Heart left ventricle (tissue), 16 donors: ENCODE data around the gene SNRPA. TPM values are rescaled to one million over a fixed set of nuclear protein-coding genes. Genes with fewer than 3 reads are reported as not detected.
A peak's percentile ranks its signal among the peaks of the same experiment; 100 is the strongest.

Source experiments
- ATAC-seq, 4 donors: fragments of 200-7000 bp; cut with Tn5 transposase; one replicate each; pipeline ENCODE4 v1.9.1; 2020 to 2022; ENCODE audit warnings: moderate library complexity in 4 of 4, mild to moderate bottlenecking in 3 of 4, moderate number of reproducible peaks in 1 of 4
- DNase-seq, 5 donors: peaks; one replicate each; pipeline ENCODE4 v3.0.0-alpha.2; 2020
- H3K27ac ChIP-seq, 12 donors: fragments of 200-600 bp; sonication (generic) in 4 of 12; one replicate each; pipeline versions ENCODE4 v1.5.0 to v1.8.0; 2016 to 2022; ENCODE audit warnings: mild to moderate bottlenecking in 2 of 12
- H3K27me3 ChIP-seq, 9 donors: fragments of 200-600 bp; sonication (generic) in 2 of 9; one replicate each; pipeline versions ENCODE4 v1.5.1 to v1.8.0; 2016 to 2022; ENCODE audit warnings: mild to moderate bottlenecking in 3 of 9
- H3K36me3 ChIP-seq, 9 donors: fragments of 200-600 bp; sonication (generic) in 2 of 9; one replicate each; pipeline versions ENCODE4 v1.5.0 to v1.8.0; 2018 to 2022; ENCODE audit warnings: mild to moderate bottlenecking in 2 of 9
- H3K4me1 ChIP-seq, 12 donors: fragments of 200-600 bp; sonication (generic) in 4 of 12; one replicate each; pipeline versions ENCODE4 v1.5.0 to v1.8.0; 2016 to 2022; ENCODE audit warnings: mild to moderate bottlenecking in 3 of 12
- H3K4me3 ChIP-seq, 12 donors: fragments of 200-600 bp; sonication (generic) in 4 of 12; one replicate each; pipeline versions ENCODE4 v1.5.0 to v1.8.0; 2017 to 2022; ENCODE audit warnings: mild to moderate bottlenecking in 9 of 12, moderate library complexity in 4 of 12
- H3K9me3 ChIP-seq, 12 donors: fragments of 200-600 bp; sonication (generic) in 4 of 12; one replicate each; pipeline versions ENCODE4 v1.5.0 to v1.8.0; 2016 to 2022; ENCODE audit warnings: mild to moderate bottlenecking in 1 of 12
- CTCF ChIP-seq, 12 donors: fragments of 200-600 bp; sonication (generic) in 4 of 12; IDR thresholded peaks; one replicate each; pipeline versions ENCODE4 v1.5.0 to v1.8.0; 2018 to 2022; ENCODE audit warnings: antibody characterized with exemption in 12 of 12, mild to moderate bottlenecking in 5 of 12
- POLR2A ChIP-seq, 2 donors: fragments of 450-650 bp; IDR thresholded peaks; one replicate each; pipeline ENCODE4 v1.6.1; 2017; ENCODE audit warnings: antibody characterized with exemption in 2 of 2, mild to moderate bottlenecking in 2 of 2, moderate library complexity in 2 of 2
- WGBS, 4 donors: extraction: QIAGEN DNeasy Blood & Tissue Kit in 2 of 4; methylation state at CpG; one replicate each; pipeline versions ENCODE4 v1.1.5 to v1.1.7; 2013 to 2018; 5-methylcytosine and 5-hydroxymethylcytosine counted together
- intact Hi-C, 10 donors: fragments of 100-400 bp; cut with DNase I; formaldehyde crosslinking; loops; one replicate each; pipeline versions ENCODE4 v1.11.1 to v1.14.2; 2022
- polyA plus RNA-seq, 2 donors: library from polyadenylated mRNA; stranded (reverse); fragments of 200-250 nt; gene quantifications; one replicate each; pipeline ENCODE4 v1.2.3, GENCODE V29; 2013
- total RNA-seq, 9 donors: library from RNA; depleted of rRNA in 2 of 9; stranded (reverse); fragments of >200 nt in 2 of 9; fragmentation: NEBNext Ultra II Directional in 3 of 9; extraction: Animal tissue kit (Norgen Biotek cat#: 25700) in 3 of 9; gene quantifications; one replicate each; pipeline versions ENCODE4 v1.1.0 to v1.2.4, GENCODE V29; 2016 to 2023
- donor health status: ischemic (EF 13 %, LVEDD 7.1; RV severe dilation, severe dysfunction).
- donor health status: healthy with polysubstance abuse.
- donor health status: DM: no; HTN: yes; CAD: no.
- donor health status: DM: no; HTN: no; CAD: no.
- donor health status: ischemic (EF 25% LVEDD 6.9; RV normal size, moderate dysfunction).
- donor health status: ischemic (EF 25% LVEDD 5.7; RV mildly dilated, moderate dysfunction).
- donor health status: healthy.
- donor health status: DM: yes; HTN: yes; CAD: no.
- donor health status: ischemic (EF 35%, LVEDD 5.7; RV mildly dilated, moderate dysfunction).
- donor health status: nonischemic (EF 11% LVEDD 7.7; RV severe dilation, severe dysfunction).
- donor health status: DM: yes; HTN: yes; CAD: no.
- donor health status: PGD.
- donor health status: ischemic (EF 29% LVEDD 5.4; RV normal size, mild dysfunction).
- donor health status: nonischemic (EF 23%, LVEDD 6.1; RV moderate dilation, normal function).

The SNRPA gene
- total and polyA plus RNA-seq, 11 donors, result 22.5 to 50.2 (median 31.6) TPM

DNA sequence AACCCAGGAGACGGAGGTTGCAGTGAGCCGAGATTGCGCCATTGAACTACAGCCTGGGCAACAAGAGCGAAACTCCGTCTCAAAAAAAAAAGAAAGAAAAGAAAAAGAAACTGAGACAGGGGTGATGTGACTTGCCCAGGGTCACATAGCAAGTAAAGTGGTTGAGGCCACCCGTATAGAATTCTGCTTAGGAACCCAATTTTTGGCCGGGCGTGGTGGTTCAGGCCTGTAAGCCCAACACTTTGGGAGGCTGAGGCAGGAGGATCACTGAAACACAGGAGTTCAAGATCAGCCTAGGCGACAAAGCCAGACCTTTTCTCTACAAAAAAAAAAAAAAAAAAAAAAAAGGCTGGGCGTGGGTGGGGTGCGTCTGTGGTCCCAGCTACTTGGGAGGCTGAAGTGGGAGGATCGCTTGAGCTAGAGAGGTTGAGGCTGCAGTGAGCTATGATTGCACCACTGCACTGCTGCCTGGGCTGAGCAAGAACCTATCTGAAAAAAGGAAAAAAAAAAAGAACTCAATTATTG lies 1.3 kb downstream of the SNRPA start:
- Histone ChIP-seq H3K4me1 (peaks cover 2 to 83% (median 39%) of the 10 kb centered on the region in 12 donors), H3K4me3 (peak overlapping the region in 11 of 12 donors; percentile 38 to 85 (median 71))
- WGBS, 4 donors, result 84 to 89% (median 87%) methylated on average over 12 of the region's 12 CpGs

DNA sequence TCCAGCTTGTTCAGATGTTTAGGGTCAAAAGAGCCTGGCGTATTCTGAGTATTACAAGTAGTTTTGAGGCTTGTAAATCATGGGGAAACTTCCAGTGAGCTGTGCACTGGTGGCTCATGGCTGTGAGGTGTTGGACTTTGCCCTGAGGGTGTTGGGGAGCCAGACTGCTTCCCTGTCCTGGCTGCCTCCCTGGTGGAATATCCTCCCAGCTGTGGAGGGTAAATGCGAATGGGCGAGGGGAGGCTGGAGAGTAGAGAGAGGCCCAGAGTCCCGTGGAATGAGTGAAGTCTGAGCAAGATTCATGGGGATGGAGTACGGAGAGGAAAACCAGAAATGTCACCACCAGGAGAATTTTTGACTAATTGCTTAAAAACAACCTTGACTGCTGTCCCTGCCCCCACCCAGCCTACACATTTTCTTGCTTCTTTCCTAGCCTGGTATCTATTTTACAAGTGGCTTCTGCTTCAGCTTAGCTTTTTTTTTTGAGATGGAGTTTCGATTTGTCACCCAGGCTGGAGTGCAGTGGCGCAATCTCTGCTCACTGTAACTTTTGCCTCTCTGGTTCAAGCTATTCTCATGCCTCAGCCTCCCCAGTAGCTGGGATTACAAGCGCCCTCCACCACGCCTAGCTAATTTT lies 3.7 kb downstream of the SNRPA start:
- peaks cover 0 to 61% (median 31%) of the 10 kb centered on the region in 12 donors for H3K4me1 ChIP-seq
- intact Hi-C loops, result loop anchor here in 3 of 10 donors (5.0 kb wide), 2 partner anchors 43 to 63 kb away; partner anchors contain the start of gene EGLN2 (in 2 of the 3)
- H3K27ac ChIP-seq, result peak overlapping the region in 1 of 12 donors; percentile 85
- TF ChIP-seq CTCF (IDR thresholded peaks at IDR 0.05) (no peak), POLR2A (IDR thresholded peaks at IDR 0.05) (no peak)
- 83 to 87% (median 86%) methylated on average over 9 of the region's 9 CpGs for WGBS, 4 donors
- no peaks in the 10 kb centered on the region for H3K9me3 ChIP-seq
- H3K36me3 ChIP-seq, result peaks cover 0 to 50% (median 40%) of the 10 kb centered on the region in 9 donors
- DNase-seq, result no peak
- no peaks in the 10 kb centered on the region for H3K27me3 ChIP-seq
- ATAC-seq, result no peak
- H3K4me3 ChIP-seq, result peak overlapping the region in 1 of 12 donors; percentile 44

More for the DNA sequence above, 1.3 kb downstream of the SNRPA start:
- no peak for ATAC-seq
- Histone ChIP-seq H3K9me3 (no peaks in the 10 kb centered on the region), H3K27ac (peak overlapping the region in 3 of 12 donors; percentile 95 to 100 (median 96)), H3K27me3 (no peaks in the 10 kb centered on the region), H3K36me3 (peaks cover 0 to 26% (median 16%) of the 10 kb centered on the region in 9 donors)
- intact Hi-C loops, result loop anchor here in 3 of 10 donors (2.0 to 5.0 kb wide), 2 partner anchors 45 to 46 kb away; partner anchors contain the start of gene EGLN2 (in 3 of the 3)
- DNase-seq, result no peak
- TF ChIP-seq CTCF (IDR thresholded peaks at IDR 0.05) (no peak), POLR2A (IDR thresholded peaks at IDR 0.05) (no peak)

DNA sequence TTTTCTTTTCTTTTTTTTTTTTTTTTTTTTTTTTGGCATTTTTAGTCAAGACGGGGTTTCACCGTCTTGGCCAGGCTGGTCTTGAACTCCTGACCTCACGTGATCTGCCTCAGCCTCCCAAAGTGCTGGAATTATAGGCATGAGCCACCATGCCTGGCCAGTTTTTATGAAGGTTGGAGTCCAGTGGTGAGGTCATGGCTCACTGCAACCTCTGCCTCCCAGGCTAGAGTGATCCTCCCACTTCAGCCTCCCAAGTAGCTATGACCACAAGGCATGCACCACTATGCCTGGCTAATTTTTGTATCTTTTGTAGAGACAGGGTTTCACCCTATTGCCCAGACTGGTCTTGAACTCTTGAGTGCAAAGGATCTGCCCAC lies 4.2 kb downstream of the SNRPA start:
- 93 to 99% (median 96%) methylated on average over 3 of the region's 3 CpGs for WGBS, 4 donors
- H3K36me3 ChIP-seq, result peaks cover 0 to 55% (median 46%) of the 10 kb centered on the region in 9 donors
- ATAC-seq, result no peak
- no peaks in the 10 kb centered on the region for H3K27me3 ChIP-seq
- intact Hi-C loops, result loop anchor here in 1 of 10 donors (5.0 kb wide), 1 partner anchor 62 kb away; no protein-coding TSS in a partner anchor
- peak overlapping the region in 1 of 12 donors; percentile 44 for H3K4me3 ChIP-seq
- no peak for DNase-seq
- no peak for TF ChIP-seq CTCF (IDR thresholded peaks at IDR 0.05)
- no peak for TF ChIP-seq POLR2A (IDR thresholded peaks at IDR 0.05)
- peaks cover 0 to 57% (median 29%) of the 10 kb centered on the region in 12 donors for H3K4me1 ChIP-seq
- no peaks in the 10 kb centered on the region for H3K9me3 ChIP-seq
- H3K27ac ChIP-seq, result peak overlapping the region in 1 of 12 donors; percentile 24

GRCh38 chr19:40755791-40756190 lies 4.8 kb downstream of the SNRPA start:
- Histone ChIP-seq H3K9me3 (no peaks in the 10 kb centered on the region), H3K36me3 (peaks cover 0 to 61% (median 51%) of the 10 kb centered on the region in 9 donors), H3K4me1 (peaks cover 0 to 60% (median 29%) of the 10 kb centered on the region in 12 donors), H3K4me3 (no peak overlapping the region), H3K27me3 (no peaks in the 10 kb centered on the region), H3K27ac (no peak overlapping the region)
- intact Hi-C loops, result loop anchor here in 1 of 10 donors (5.0 kb wide), 1 partner anchor 62 kb away; no protein-coding TSS in a partner anchor
- 97 to 99% (median 97%) methylated on average over 6 to 8 of the region's 8 CpGs for WGBS, 4 donors
- ATAC-seq (no peak), DNase-seq (no peak)
- no peak for TF ChIP-seq POLR2A (IDR thresholded peaks at IDR 0.05)
- no peak for TF ChIP-seq CTCF (IDR thresholded peaks at IDR 0.05)
